H9 (cell line): ENCODE measurements around the gene OR51A4. TPM values are rescaled to one million over a fixed set of nuclear protein-coding genes. Genes with fewer than 3 reads are reported as not detected.

Experiments
- DNase-seq: peaks from one replicate; pipeline ENCODE4 v3.0.0-alpha.2; 2017
- H2AFZ ChIP-seq: one replicate; pipeline ENCODE4 v1.6.1; 2013; ENCODE audit warnings: mild to moderate bottlenecking, low read length, control low read depth, moderate library complexity
- H2AK5ac ChIP-seq: 2 replicates; pipeline ENCODE4 v1.6.1; 2013; ENCODE audit warnings: low read length, control low read depth, mixed read lengths; ENCODE audit not compliant: insufficient read length
- H2BK120ac ChIP-seq: one replicate; pipeline ENCODE4 v1.6.1; 2013; ENCODE audit warnings: low read depth, mild to moderate bottlenecking, low read length, control low read depth, inconsistent platforms; ENCODE audit not compliant: poor library complexity, severe bottlenecking
- H2BK12ac ChIP-seq: 2 replicates; pipeline ENCODE4 v1.6.1; 2013; ENCODE audit warnings: low read length, control low read depth, mixed read lengths, low read depth; ENCODE audit not compliant: insufficient read length
- H2BK15ac ChIP-seq: 2 replicates; pipeline ENCODE4 v1.6.1; 2013; ENCODE audit warnings: low read depth, low read length, control low read depth
- H2BK20ac ChIP-seq: one replicate; pipeline ENCODE4 v1.6.1; 2013; ENCODE audit warnings: low read depth, mild to moderate bottlenecking, low read length, control low read depth, inconsistent platforms; ENCODE audit not compliant: poor library complexity, severe bottlenecking
- H2BK5ac ChIP-seq: 2 replicates; pipeline ENCODE4 v1.6.1; 2013; ENCODE audit warnings: low read length, control low read depth, mixed read lengths; ENCODE audit not compliant: insufficient read length
- H3K14ac ChIP-seq: 2 replicates; pipeline ENCODE4 v1.6.1; 2013; ENCODE audit warnings: low read length, control low read depth; ENCODE audit not compliant: insufficient read depth
- H3K18ac ChIP-seq: 2 replicates; pipeline ENCODE4 v1.6.1; 2013; ENCODE audit warnings: low read depth, mild to moderate bottlenecking, mixed read lengths, low read length, control low read depth; ENCODE audit not compliant: insufficient read length
- H3K23ac ChIP-seq: 2 replicates; pipeline ENCODE4 v1.6.1; 2013; ENCODE audit warnings: low read length, control low read depth, mixed read lengths, low read depth; ENCODE audit not compliant: insufficient read length
- H3K23me2 ChIP-seq: 2 replicates; pipeline ENCODE4 v1.6.1; 2013; ENCODE audit warnings: low read depth, mild to moderate bottlenecking, mixed read lengths, low read length, control low read depth; ENCODE audit not compliant: insufficient read length, poor library complexity, severe bottlenecking
- H3K27ac ChIP-seq: 2 replicates; pipeline ENCODE4 v1.5.1; 2013; ENCODE audit warnings: low read length, control low read depth, mixed read lengths, low read depth; ENCODE audit not compliant: insufficient read length
- H3K27me3 ChIP-seq: 2 replicates; pipeline ENCODE4 v1.6.1; 2013; ENCODE audit warnings: low read length, control low read depth, inconsistent platforms; ENCODE audit not compliant: insufficient read depth
- H3K4ac ChIP-seq: 2 replicates; pipeline ENCODE4 v1.6.1; 2013; ENCODE audit warnings: low read depth, mild to moderate bottlenecking, control low read depth, inconsistent platforms, low read length, moderate library complexity
- H3K4me1 ChIP-seq: 2 replicates; pipeline ENCODE4 v1.6.1; 2013; ENCODE audit warnings: low read length, control low read depth, inconsistent platforms; ENCODE audit not compliant: insufficient read depth
- H3K4me2 ChIP-seq: 2 replicates; pipeline ENCODE4 v1.6.1; 2013; ENCODE audit warnings: low read length, control low read depth, mixed read lengths; ENCODE audit not compliant: insufficient read length, insufficient read depth
- H3K56ac ChIP-seq: 2 replicates; pipeline ENCODE4 v1.6.1; 2013; ENCODE audit warnings: low read depth, mild to moderate bottlenecking, mixed read lengths, low read length, control low read depth; ENCODE audit not compliant: insufficient read length
- H3K79me1 ChIP-seq: 2 replicates; pipeline ENCODE4 v1.6.1; 2013; ENCODE audit warnings: low read depth, mild to moderate bottlenecking, moderate library complexity, low read length, control low read depth, inconsistent platforms; ENCODE audit not compliant: insufficient read depth, poor library complexity, severe bottlenecking
- H3K79me2 ChIP-seq: 2 replicates; pipeline ENCODE4 v1.6.1; 2013; ENCODE audit warnings: low read length, control low read depth, inconsistent platforms; ENCODE audit not compliant: insufficient read depth
- H3K9ac ChIP-seq: 2 replicates; pipeline ENCODE4 v1.6.1; 2013; ENCODE audit warnings: low read length, control low read depth, mixed read lengths; ENCODE audit not compliant: insufficient read length; ENCODE audit errors: extremely low read depth
- H3K9me3 ChIP-seq: one replicate; pipeline ENCODE4 v1.6.1; 2013; ENCODE audit warnings: low read depth, low read length, inconsistent platforms; ENCODE audit not compliant: control insufficient read depth
- H3T11ph ChIP-seq: one replicate; pipeline ENCODE4 v1.6.1; 2013; ENCODE audit warnings: mild to moderate bottlenecking, low read length, control low read depth, inconsistent platforms
- H4K20me1 ChIP-seq: one replicate; pipeline ENCODE4 v1.6.1; 2013; ENCODE audit not compliant: control insufficient read depth, insufficient read length, insufficient read depth
- H4K5ac ChIP-seq: 2 replicates; pipeline ENCODE4 v1.6.1; 2013; ENCODE audit warnings: low read depth, mild to moderate bottlenecking, mixed read lengths, low read length, control low read depth; ENCODE audit not compliant: insufficient read length
- H4K8ac ChIP-seq: replicated peaks from 2 replicates; pipeline ENCODE4 v1.6.1; 2013; ENCODE audit warnings: low read length, control low read depth, mixed read lengths, low read depth; ENCODE audit not compliant: insufficient read length
- H4K91ac ChIP-seq: 2 replicates; pipeline ENCODE4 v1.6.1; 2013; ENCODE audit warnings: low read depth, mild to moderate bottlenecking, moderate library complexity, mixed read lengths, low read length, control low read depth; ENCODE audit not compliant: insufficient read length
- H3K27ac Mint-ChIP-seq, 3 experiments: 2 replicates in 2 of 3; 3 replicates in 1 of 3; pipeline ENCODE4 v1.8.0; 2020 to 2021; ENCODE audit warnings: mixed read lengths in 3 of 3, mild to moderate bottlenecking in 1 of 3, moderate library complexity in 1 of 3
- H3K27me3 Mint-ChIP-seq: 2 replicates; pipeline ENCODE4 v1.8.0; 2021; ENCODE audit warnings: low read depth, mild to moderate bottlenecking, moderate library complexity, mixed read lengths
- H3K36me3 Mint-ChIP-seq, 3 experiments: 2 replicates in 2 of 3; 3 replicates in 1 of 3; pipeline ENCODE4 v1.8.0; 2020 to 2021; ENCODE audit warnings: low read depth in 3 of 3, mixed read lengths in 3 of 3; ENCODE audit not compliant: insufficient read depth in 1 of 3
- H3K4me1 Mint-ChIP-seq, 2 experiments: 2 replicates each; pipeline ENCODE4 v1.8.0; 2020; ENCODE audit warnings: mixed read lengths in 2 of 2
- H3K4me3 Mint-ChIP-seq, 2 experiments: 2 replicates in 1 of 2; 3 replicates in 1 of 2; pipeline ENCODE4 v1.8.0; 2020 to 2021; ENCODE audit warnings: mild to moderate bottlenecking in 2 of 2, mixed read lengths in 2 of 2, moderate library complexity in 1 of 2
- H3K9me3 Mint-ChIP-seq, 2 experiments: 2 replicates in 1 of 2; 3 replicates in 1 of 2; pipeline ENCODE4 v1.8.0; 2020; ENCODE audit warnings: mild to moderate bottlenecking in 2 of 2, mixed read lengths in 2 of 2, moderate library complexity in 1 of 2
- whole genome bisulfite sequencing: extraction: QIAGEN DNeasy Blood & Tissue Kit; methylation state at CpG from one replicate; pipeline ENCODE4 v1.1.7; 2013; ENCODE audit warnings: missing lambda C conversion rate, low lambda C conversion rate, mixed read lengths; ENCODE audit not compliant: insufficient read length; ENCODE audit errors: extremely low coverage; 5-methylcytosine and 5-hydroxymethylcytosine counted together
- total RNA-seq: library from RNA; stranded (reverse); gene quantifications from 2 replicates; pipeline ENCODE4 v1.2.1, GENCODE V29; 2021
- TF ChIP-seq, protein P1 (sequence below): fragments of 200-600 bp; sonication (generic); conservative IDR thresholded peaks from 3 replicates; pipeline ENCODE4 v1.8.0; 2021; ENCODE audit warnings: antibody characterized with exemption, mild to moderate bottlenecking

The OR51A4 gene
- total RNA-seq, 1 experiment from 2014 or later = not detected

- no CpG with 5 or more reads among the region's 3 CpGs for WGBS
- no peak overlapping the region for H2BK120ac ChIP-seq
- no peak overlapping the region for H3K27ac ChIP-seq
- Mint-ChIP-seq H3K36me3 (no peaks in the 10 kb centered on the region), H3K27me3 (no peaks in the 10 kb centered on the region; the same call in 1 of the 2 replicates), H3K4me1 (no peaks in the 10 kb centered on the region), H3K27ac (no peak overlapping the region), H3K9me3 (no peaks in the 10 kb centered on the region; a peak in 1 of 5 replicates), H3K4me3 (no peak overlapping the region)
- H3K4me1 ChIP-seq = no peaks in the 10 kb centered on the region
- H3K9me3 ChIP-seq = no peaks in the 10 kb centered on the region
- H2BK12ac ChIP-seq = no peak overlapping the region
- no peak overlapping the region for H3K14ac ChIP-seq
- no peaks in the 10 kb centered on the region for H3K79me2 ChIP-seq
- no peak overlapping the region for H2BK20ac ChIP-seq
- H3K27me3 ChIP-seq = no peaks in the 10 kb centered on the region
- H3K23ac ChIP-seq = no peak overlapping the region
- no peak overlapping the region for H2BK5ac ChIP-seq
- H3K23me2 ChIP-seq = no peaks in the 10 kb centered on the region
- no peak overlapping the region for H4K5ac ChIP-seq
- H2BK15ac ChIP-seq = no peak overlapping the region
- no peak overlapping the region for H2AK5ac ChIP-seq
- no peak overlapping the region for H4K8ac ChIP-seq
- H3T11ph ChIP-seq = no peak overlapping the region
- no peak for DNase-seq
- no peak overlapping the region for H2AFZ ChIP-seq
- H3K79me1 ChIP-seq = no peaks in the 10 kb centered on the region
- no peak overlapping the region for H3K56ac ChIP-seq
- H3K4ac ChIP-seq = no peak overlapping the region
- no peaks in the 10 kb centered on the region for H4K20me1 ChIP-seq
- no peak overlapping the region for H4K91ac ChIP-seq
- H3K4me2 ChIP-seq = no peak overlapping the region
- TF ChIP-seq, protein P1, sequence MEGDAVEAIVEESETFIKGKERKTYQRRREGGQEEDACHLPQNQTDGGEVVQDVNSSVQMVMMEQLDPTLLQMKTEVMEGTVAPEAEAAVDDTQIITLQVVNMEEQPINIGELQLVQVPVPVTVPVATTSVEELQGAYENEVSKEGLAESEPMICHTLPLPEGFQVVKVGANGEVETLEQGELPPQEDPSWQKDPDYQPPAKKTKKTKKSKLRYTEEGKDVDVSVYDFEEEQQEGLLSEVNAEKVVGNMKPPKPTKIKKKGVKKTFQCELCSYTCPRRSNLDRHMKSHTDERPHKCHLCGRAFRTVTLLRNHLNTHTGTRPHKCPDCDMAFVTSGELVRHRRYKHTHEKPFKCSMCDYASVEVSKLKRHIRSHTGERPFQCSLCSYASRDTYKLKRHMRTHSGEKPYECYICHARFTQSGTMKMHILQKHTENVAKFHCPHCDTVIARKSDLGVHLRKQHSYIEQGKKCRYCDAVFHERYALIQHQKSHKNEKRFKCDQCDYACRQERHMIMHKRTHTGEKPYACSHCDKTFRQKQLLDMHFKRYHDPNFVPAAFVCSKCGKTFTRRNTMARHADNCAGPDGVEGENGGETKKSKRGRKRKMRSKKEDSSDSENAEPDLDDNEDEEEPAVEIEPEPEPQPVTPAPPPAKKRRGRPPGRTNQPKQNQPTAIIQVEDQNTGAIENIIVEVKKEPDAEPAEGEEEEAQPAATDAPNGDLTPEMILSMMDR = no peak
- H3K18ac ChIP-seq = no peak overlapping the region
- no peak overlapping the region for H3K9ac ChIP-seq
Measured at GRCh38 chr11:4982678-4983077, 35.3 kb upstream of the OR51A4 start.
